HG03280 (cell line): ENCODE data around the gene CCDC170.
"Not testable (repeated sequence)": the region's sequence is repeated elsewhere in the genome, so short reads cannot be mapped to it uniquely, and the experiment has no call there.

Source experiments
- ATAC-seq: cut with Tn5 transposase; IDR thresholded peaks from one replicate; pipeline ENCODE4 v1.9.1; 2021; ENCODE audit warnings: mild to moderate bottlenecking, moderate library complexity; ENCODE audit not compliant: unreplicated experiment

The CCDC170 gene

GRCh38 chr6:151493161-151493803, 535 bp upstream of the CCDC170 start:
- ATAC-seq: no peak

GRCh38 chr6:151494235-151494935, 568 bp downstream of the CCDC170 start:
- ATAC-seq: no peak

GRCh38 chr6:151494936-151495320, 1.1 kb downstream of the CCDC170 start:
- no peak for ATAC-seq

GRCh38 chr6:151495380-151495779, 1.6 kb downstream of the CCDC170 start:
- ATAC-seq: no peak

- peak; percentile 26 for ATAC-seq
Observed at GRCh38 chr6:151497905-151498304, 4.1 kb downstream of the CCDC170 start.

- ATAC-seq: peak; percentile 71
Observed at GRCh38 chr6:151498327-151498726, 4.5 kb downstream of the CCDC170 start.

- ATAC-seq: no peak
Observed at GRCh38 chr6:151499551-151499950, 5.7 kb downstream of the CCDC170 start.

GRCh38 chr6:151501511-151502136, 7.8 kb downstream of the CCDC170 start:
- ATAC-seq: no peak

GRCh38 chr6:151502499-151502898, 8.7 kb downstream of the CCDC170 start:
- no peak for ATAC-seq

- ATAC-seq: no peak
Observed at GRCh38 chr6:151506761-151507160, 12.9 kb downstream of the CCDC170 start.

- no peak for ATAC-seq
Observed at GRCh38 chr6:151509048-151509447, 15.2 kb downstream of the CCDC170 start.

GRCh38 chr6:151512481-151512880, 18.7 kb downstream of the CCDC170 start:
- no peak for ATAC-seq

- no peak for ATAC-seq
Observed at GRCh38 chr6:151514000-151514730, 20.3 kb downstream of the CCDC170 start.

- ATAC-seq: not testable (repeated sequence)
Observed at GRCh38 chr6:151518992-151519391, 25.2 kb downstream of the CCDC170 start.

GRCh38 chr6:151523034-151523433, 29.2 kb downstream of the CCDC170 start:
- ATAC-seq: no peak

GRCh38 chr6:151524059-151524458, 30.2 kb downstream of the CCDC170 start:
- ATAC-seq: no peak

- ATAC-seq: no peak
Observed at GRCh38 chr6:151534576-151534975, 40.8 kb downstream of the CCDC170 start.

- ATAC-seq: no peak
Observed at GRCh38 chr6:151535476-151536187, 41.8 kb downstream of the CCDC170 start.

GRCh38 chr6:151536188-151536479, 42.3 kb downstream of the CCDC170 start:
- ATAC-seq: no peak

- no peak for ATAC-seq
Observed at GRCh38 chr6:151537556-151537955, 43.7 kb downstream of the CCDC170 start.
